GM21717 (cell line): ENCODE data around the gene PIGH.
"Not testable (repeated sequence)": the region's sequence is repeated elsewhere in the genome, so short reads cannot be mapped to it uniquely, and the experiment has no call there.

ENCODE experiments used
- ATAC-seq: cut with Tn5 transposase; IDR thresholded peaks from one replicate; pipeline ENCODE4 v1.9.1; 2021; ENCODE audit warnings: mild to moderate bottlenecking, moderate library complexity; ENCODE audit not compliant: unreplicated experiment

Gene PIGH

DNA sequence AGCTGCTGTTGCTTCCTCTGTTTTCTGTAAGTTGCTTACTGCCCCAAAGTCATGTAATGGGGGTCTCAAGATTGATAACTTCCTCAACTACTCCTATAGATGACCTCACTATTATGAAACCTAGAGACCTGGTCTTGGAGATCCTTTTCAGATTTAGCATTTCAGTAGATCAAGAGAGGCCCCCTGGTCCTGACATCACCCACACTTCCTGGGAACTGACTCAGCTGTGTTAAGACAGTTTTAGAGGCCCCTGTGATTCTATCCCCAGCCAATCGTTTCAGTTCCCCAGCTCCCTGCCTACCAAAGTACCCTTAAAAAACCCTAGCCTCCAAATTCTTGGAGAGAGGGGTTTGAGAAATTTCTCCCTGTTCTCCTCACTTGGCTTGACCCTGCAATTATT lies 10.4 kb upstream of the PIGH start:
- no peak for ATAC-seq

GRCh38 chr14:67609642-67610310 lies 9.7 kb upstream of the PIGH start:
- ATAC-seq: no peak

DNA sequence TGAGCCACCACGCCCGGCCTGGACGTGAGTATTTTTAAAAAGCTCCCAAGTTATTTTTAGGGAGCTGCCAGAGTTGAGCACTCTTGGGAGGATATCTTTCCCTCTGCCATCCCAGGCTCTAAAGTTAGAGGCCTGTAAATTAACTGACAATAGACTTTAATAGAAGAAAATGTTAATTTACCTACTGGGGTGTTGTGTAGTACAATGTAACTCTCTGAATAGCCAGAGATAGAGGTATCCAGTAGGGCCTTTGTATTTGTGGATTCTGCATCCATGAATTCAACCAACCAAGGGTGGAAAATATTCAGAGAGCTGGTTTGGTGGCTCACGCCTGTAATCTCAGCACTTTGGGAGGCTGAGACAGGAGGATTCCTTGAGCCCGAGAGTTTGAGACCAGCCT lies 7.6 kb upstream of the PIGH start:
- no peak for ATAC-seq

GRCh38 chr14:67602995-67603545 lies 3.0 kb upstream of the PIGH start:
- peak; percentile 59 for ATAC-seq

DNA sequence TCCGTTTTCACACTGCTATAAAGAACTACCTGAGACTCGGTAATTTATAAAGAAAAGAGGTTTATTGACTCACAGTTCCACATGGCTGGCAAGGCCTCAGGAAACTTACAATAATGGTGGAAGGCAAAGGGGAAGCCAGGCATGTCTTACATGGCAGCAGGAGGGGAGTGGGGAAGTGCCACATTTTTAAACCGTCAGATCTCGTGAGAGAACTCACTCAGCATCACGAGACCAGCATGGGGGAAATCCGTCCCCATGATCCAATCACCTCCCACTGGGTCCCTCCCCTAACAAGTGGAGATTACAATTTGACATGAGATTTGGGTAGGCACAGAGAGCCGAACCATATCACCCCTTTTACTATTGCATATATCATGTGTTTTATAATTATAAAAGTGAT lies 2.0 kb upstream of the PIGH start:
- ATAC-seq: no peak

DNA sequence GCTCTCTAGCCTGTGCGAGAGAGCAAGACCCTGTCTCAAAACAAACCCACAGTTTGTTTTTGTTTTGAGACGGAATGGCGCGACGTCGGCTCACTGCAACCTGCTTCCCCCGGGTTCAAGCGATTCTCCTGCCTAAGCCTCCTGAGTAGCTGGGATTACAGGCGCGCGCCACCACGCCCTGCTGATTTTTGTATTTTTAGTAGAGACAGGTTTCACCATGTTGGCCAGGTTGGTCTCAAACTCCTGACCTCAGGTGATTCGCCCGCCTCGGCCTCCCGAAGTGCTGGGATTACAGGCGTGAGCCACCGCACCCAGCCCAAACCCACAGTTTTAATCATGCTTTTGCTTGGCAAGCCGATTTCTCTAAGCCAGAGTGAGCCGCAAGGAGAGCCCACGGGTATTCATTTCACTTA lies 500 bp upstream of the PIGH start:
- not testable (repeated sequence) for ATAC-seq

GRCh38 chr14:67595392-67595791 lies 4.7 kb downstream of the PIGH start:
- ATAC-seq: no peak

DNA sequence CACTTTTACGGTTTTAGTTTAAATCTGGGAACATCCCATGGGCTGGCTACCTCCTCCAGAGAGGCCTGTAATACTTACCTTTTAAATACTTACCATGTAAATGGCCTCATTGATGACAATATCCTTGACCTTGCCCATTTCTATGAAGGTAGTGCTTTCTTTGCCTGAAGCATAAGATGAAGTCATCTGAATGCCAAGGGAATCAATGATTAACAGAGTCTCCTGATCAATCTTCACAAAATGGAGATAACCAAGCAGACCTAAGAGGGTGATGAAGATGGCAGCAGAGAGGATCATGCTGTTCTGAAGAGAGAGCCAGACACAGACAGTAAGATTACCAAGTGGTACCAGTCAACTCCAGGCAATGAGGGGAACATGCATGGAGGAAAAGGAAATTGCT lies 6.4 kb downstream of the PIGH start:
- not testable (repeated sequence) for ATAC-seq

GRCh38 chr14:67589204-67589770 lies 10.8 kb downstream of the PIGH start:
- no peak for ATAC-seq

DNA sequence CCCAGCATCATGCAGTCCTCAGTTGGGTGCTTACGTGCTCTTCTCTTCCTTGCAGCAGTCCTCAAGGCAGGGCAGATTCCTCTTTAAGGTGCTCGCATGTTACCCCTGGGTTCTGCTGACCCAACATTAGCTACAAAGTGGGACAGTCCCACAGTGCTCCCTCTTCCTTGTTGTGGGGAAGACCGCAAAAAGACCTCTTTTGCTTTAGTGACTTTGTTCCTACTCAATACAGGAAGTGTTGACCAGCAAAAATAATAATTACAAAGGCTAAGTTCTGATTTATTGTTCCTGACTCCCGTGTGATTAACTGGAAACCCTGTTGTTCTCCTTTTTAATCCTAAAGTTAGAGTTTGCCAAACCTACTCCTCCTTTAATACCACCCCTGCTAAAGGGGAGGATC lies 13.7 kb downstream of the PIGH start:
- ATAC-seq: no peak

DNA sequence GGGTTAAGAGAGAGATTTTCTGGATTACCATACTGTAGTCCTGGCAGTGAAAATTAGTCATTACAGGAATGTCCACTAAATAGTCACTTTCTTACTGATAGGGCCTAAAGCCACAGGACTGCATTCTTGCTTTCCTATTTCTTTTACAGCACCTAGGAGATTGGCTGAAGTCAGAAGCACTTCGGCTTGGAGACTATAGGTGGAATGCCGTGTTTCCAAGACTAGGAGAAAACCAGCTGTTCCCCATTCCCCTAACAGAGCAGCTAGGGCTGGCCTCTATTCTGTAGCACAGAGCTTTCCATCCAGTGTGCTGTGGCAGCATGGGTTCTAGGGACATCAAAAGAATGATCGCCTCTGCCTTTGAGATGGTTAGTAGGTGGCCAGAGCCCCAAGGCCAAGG lies 15.1 kb downstream of the PIGH start:
- no peak for ATAC-seq

- ATAC-seq: no peak
Observed at GRCh38 chr14:67583711-67584644, 16.1 kb downstream of the PIGH start.

DNA sequence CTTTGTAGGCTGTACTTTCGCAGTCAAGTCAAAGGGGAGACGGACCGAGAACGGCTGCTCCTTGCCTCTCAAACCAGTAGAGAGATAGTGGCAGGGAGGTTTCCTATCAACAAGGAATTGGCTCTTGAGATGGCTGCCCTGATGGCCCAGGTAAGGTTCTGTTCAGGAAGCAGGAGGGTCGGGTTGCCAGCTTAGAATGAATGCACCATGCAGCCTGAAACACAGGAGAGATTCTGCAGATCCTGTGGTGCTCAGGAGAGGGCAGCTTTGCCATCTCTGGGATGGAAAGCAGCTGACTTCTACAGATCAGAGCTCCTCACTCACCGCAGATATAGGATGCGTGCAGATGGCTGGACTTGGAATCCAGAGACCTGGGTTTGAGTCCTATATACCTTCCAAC lies 18.0 kb downstream of the PIGH start:
- ATAC-seq: no peak

DNA sequence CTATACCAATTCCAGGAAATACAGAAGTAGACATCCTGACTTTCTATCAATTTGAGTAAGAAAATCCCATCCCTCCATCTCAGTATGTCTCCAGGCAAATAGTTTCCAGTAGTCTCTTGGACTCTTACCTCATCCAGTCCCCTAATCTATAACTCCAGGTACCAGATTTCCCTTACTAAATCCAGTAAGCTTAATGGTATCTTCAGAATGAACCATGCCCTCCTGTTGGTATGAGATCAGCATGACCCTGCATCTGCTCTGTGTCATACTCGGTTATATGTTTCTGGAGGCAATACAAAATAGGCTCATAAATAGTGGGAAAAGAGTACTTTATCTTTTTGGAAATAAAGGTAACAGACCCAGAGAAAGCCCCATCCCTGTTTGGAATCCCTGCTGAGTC lies 18.4 kb downstream of the PIGH start:
- no peak for ATAC-seq

GRCh38 chr14:67580336-67581171 lies 19.5 kb downstream of the PIGH start:
- ATAC-seq: no peak

- ATAC-seq: no peak
Observed at GRCh38 chr14:67579636-67580035, 20.4 kb downstream of the PIGH start.

- ATAC-seq: no peak
Observed at GRCh38 chr14:67579040-67579439, 21.0 kb downstream of the PIGH start.

GRCh38 chr14:67577909-67578749 lies 21.9 kb downstream of the PIGH start:
- no peak for ATAC-seq

- ATAC-seq: no peak
Observed at GRCh38 chr14:67577181-67577808, 22.8 kb downstream of the PIGH start.
